ENCODE measurements around the gene TMA7. TPM values are rescaled to one million over a fixed set of nuclear protein-coding genes. Genes with fewer than 3 reads are reported as not detected.

Gene TMA7
- total RNA-seq, 2 donors from 2014 or later = 181 to 328 TPM

DNA sequence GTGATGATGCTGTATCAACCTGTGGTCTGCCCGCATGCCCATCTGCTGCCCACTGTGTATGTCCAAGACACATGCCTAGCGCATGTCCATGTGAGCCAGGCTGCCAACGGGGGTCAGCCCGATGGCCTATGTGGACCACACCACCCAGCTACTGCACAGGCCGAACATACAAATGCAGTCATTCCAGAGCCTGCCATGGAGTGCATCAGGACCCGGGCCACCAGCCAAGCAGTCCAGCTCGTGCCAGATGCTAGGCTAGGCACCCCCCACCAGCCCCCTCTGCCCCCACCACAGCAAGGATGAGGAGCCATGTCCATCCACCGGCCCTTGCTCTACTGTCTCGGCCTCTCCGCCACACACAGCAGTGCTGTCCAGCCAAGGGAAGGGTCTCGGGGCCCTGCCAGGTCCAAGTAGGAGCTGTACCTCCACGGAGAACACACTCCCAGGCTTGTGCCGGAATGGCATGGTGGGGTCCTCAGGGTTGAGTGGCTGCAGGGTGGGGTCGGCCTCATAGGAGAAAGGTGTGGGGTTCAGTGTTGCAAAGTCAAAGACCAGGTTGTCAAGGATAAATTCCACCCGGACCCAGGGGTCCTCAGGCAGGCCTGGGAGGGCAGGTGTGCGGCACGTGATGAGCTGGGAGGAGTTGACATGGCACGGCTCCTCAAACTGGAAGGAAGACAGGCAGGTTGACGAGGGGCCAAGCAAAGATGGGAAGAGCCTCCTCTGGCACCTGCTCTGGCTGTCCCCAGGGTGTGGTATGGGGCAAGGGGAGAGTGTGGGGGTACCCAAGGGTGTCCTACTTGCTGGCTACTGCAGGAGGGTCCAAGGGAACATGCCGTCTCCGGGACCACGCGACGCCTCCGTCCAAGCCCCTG is 25.4 kb upstream of the TMA7 start:
- no peaks in the 10 kb centered on the region for H3K36me3 Mint-ChIP-seq (ENCODE audit: low read depth)
- no peaks in the 10 kb centered on the region for H3K9me3 Mint-ChIP-seq
- H3K4me1 Mint-ChIP-seq = no peaks in the 10 kb centered on the region
- H3K4me3 Mint-ChIP-seq = no peak overlapping the region
- H3K27me3 Mint-ChIP-seq = no peaks in the 10 kb centered on the region
- H3K27ac Mint-ChIP-seq = no peak overlapping the region
- ATAC-seq (replicated peaks) = no peak

DNA sequence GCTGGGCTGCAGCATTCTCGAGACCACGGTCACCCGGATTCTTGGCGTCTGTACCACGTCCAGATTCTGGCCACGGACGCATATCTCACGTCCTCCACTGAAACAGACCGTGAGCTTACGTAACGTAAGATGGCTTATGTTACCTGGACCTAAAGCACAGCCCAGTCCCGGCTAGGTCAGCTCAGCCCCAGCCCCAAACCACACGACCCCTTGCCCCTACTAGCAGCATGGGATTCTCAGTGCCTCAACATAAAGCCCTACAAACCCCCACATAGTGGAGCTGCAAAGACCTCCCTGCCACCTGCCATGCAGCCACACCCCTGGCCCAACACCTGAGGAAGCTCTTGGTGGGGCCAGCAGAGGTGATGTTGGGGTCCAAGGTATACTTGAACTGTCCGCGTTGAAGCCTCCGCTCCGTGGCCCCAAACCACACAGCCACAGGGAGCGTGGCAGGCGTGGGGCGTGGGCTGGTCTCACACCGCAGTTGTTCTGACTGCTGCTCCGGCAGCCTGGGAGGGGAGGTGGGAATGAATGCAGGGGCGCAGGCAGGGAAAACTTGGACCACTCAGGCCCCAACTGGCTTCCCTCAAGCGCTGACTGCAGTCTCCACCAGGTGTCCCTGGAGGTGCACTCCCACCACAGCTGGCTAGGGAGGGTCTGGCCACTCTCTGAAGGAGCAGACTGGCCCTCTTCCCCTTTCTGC is 24.7 kb upstream of the TMA7 start:
- Mint-ChIP-seq H3K4me1 (no peaks in the 10 kb centered on the region), H3K4me3 (no peak overlapping the region), H3K9me3 (no peaks in the 10 kb centered on the region), H3K27ac (no peak overlapping the region), H3K36me3 (ENCODE audit: low read depth) (no peaks in the 10 kb centered on the region), H3K27me3 (no peaks in the 10 kb centered on the region)
- ATAC-seq (replicated peaks) = no peak

DNA sequence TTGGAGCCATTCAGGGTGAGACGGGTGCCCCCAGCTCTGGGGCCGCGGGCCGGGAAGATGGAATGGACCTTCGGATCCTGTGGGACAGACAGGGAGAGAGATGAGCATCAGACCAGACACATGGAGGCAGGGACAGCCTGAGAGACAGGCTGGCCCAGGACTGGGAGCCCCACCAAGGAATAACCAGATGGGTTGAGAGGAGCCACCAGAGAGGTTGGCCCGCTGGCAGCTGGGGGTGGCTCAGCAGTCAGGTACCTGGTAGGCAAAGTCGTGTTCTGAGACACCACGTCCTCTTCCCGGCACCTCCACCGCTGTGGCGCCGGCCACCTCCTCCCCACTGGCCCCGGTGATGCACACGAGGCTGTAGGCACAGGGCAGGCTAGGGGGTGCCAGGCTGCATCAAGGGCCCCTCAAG is 24.0 kb upstream of the TMA7 start:
- ATAC-seq (replicated peaks) = no peak
- no peaks in the 10 kb centered on the region for H3K36me3 Mint-ChIP-seq (ENCODE audit: low read depth)
- H3K4me3 Mint-ChIP-seq = no peak overlapping the region
- H3K4me1 Mint-ChIP-seq = no peaks in the 10 kb centered on the region
- no peak overlapping the region for H3K27ac Mint-ChIP-seq
- no peaks in the 10 kb centered on the region for H3K27me3 Mint-ChIP-seq
- H3K9me3 Mint-ChIP-seq = no peaks in the 10 kb centered on the region

DNA sequence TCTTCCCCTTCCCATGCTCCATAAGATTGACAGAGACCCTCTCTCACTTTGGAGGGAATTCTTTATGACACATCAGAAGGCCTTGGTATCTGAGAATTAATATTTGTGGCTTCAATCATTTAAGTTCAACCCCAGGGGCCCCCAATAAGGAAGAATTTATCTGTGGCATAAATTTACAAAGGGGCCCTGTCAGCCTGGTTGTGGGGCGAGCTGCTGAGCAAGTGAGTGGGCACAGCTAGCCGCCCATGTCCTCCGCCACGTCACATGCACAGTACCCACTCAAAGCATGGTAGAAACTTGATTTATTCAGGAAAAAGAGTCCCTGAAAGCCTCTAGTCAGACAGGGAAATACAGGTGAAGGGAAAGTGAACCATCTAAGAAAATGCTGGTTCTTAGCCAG is 23.5 kb upstream of the TMA7 start:
- no peaks in the 10 kb centered on the region for H3K4me1 Mint-ChIP-seq
- no peak for ATAC-seq (replicated peaks)
- no peaks in the 10 kb centered on the region for H3K9me3 Mint-ChIP-seq
- H3K36me3 Mint-ChIP-seq (ENCODE audit: low read depth) = no peaks in the 10 kb centered on the region
- no peak overlapping the region for H3K4me3 Mint-ChIP-seq
- no peak overlapping the region for H3K27ac Mint-ChIP-seq
- no peaks in the 10 kb centered on the region for H3K27me3 Mint-ChIP-seq

DNA sequence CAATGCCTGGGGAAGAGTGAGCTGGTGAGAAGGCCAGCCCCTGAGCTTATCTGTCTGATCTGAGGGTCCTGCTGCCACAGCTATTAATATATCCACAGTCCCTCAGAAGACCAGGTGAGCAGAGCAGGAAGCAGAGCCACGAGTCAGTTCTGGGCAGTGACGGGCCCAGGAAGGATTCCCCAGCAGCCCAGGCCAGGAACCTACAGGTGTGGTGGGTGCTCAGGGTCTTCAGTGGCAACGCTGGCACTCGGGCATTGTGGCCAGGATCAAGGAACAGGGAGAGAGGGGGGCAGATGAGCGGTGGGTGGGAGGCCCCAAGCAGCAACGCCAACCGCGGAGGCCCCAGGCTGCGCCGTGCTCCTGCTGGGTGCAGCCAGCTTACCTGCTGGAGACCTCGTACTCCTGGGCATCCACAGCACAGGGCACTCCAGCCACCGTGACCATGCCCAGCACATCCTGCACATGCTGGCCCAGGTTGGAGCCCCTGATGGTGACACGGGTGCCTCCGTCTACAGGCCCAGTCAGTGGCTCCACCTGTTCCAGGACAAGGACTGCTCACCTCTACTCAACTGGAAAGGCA is 22.4 kb upstream of the TMA7 start:
- H3K36me3 Mint-ChIP-seq (ENCODE audit: low read depth) = no peaks in the 10 kb centered on the region

DNA sequence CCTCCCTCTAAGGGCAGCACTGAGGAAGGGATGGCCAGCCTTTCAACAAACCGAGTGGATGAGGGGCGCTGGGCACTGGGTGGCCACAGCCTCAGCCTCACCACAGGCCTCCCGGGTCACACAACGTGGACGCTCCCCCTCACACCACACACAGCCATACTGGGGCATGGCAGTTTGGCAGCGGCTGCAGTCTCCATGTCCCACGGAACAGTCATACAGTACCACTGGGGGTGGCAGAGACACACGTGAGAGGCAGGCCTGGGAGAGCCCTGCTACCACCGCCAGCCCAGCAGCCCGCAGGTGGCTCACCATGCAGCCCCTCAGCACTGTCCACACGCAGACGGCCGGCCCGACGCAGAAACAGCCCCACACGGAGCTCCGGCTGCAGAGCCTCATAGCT is 21.9 kb upstream of the TMA7 start:
- H3K4me1 Mint-ChIP-seq = no peaks in the 10 kb centered on the region
- no peak overlapping the region for H3K4me3 Mint-ChIP-seq
- no peaks in the 10 kb centered on the region for H3K27me3 Mint-ChIP-seq
- H3K36me3 Mint-ChIP-seq (ENCODE audit: low read depth) = no peaks in the 10 kb centered on the region
- no peak for ATAC-seq (replicated peaks)
- no peaks in the 10 kb centered on the region for H3K9me3 Mint-ChIP-seq
- no peak overlapping the region for H3K27ac Mint-ChIP-seq

More for the DNA sequence above, 22.4 kb upstream of the TMA7 start:
- no peak overlapping the region for H3K27ac Mint-ChIP-seq
- no peak for ATAC-seq (replicated peaks)
- H3K4me1 Mint-ChIP-seq = no peaks in the 10 kb centered on the region
- no peak overlapping the region for H3K4me3 Mint-ChIP-seq
- no peaks in the 10 kb centered on the region for H3K27me3 Mint-ChIP-seq
- no peaks in the 10 kb centered on the region for H3K9me3 Mint-ChIP-seq

DNA sequence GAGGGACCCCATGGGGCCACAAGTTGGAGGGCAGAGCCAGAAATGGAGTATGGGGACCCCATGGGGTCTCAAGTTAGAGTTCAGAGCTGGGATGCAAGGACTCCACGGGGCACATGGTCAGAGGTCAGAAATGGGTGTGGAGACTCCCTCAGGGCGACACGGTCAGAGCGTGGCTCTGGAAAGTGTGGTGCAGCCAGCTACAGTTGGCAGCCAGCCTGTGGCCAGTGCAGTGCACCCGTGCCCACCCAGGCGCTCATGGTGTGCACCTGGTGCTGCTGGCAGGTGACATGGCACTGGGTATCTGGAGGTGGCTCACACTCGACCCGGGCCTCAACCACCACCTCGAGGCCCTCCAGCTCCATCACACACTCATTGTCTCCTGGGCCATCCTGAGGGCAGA is 21.4 kb upstream of the TMA7 start:
- Mint-ChIP-seq H3K36me3 (ENCODE audit: low read depth) (no peaks in the 10 kb centered on the region), H3K4me1 (no peaks in the 10 kb centered on the region), H3K9me3 (no peaks in the 10 kb centered on the region), H3K4me3 (no peak overlapping the region), H3K27ac (no peak overlapping the region), H3K27me3 (no peaks in the 10 kb centered on the region)
- no peak for ATAC-seq (replicated peaks)

DNA sequence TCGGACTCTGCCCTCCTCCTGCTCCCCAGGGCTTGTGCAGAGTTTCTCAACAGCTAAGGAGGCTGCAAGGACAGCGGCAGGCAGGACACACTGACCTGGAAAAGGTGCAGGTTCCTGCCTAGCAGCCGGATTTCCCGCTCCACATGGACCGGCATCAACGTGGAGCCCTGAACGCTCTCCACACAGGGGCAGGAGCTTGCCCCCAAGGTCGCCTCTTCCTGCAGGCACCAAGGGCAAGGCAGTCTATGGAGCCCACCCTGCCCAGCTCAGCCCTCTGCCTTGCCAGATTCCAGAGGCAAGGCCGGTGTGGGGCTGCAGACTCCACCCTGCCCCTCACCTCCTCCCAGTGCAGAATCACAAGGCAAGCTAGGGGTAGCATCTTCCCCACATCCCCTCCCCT is 20.9 kb upstream of the TMA7 start:
- Mint-ChIP-seq H3K4me1 (no peaks in the 10 kb centered on the region), H3K9me3 (no peaks in the 10 kb centered on the region), H3K27me3 (no peaks in the 10 kb centered on the region), H3K4me3 (no peak overlapping the region), H3K27ac (no peak overlapping the region), H3K36me3 (ENCODE audit: low read depth) (no peaks in the 10 kb centered on the region)
- ATAC-seq (replicated peaks) = no peak

DNA sequence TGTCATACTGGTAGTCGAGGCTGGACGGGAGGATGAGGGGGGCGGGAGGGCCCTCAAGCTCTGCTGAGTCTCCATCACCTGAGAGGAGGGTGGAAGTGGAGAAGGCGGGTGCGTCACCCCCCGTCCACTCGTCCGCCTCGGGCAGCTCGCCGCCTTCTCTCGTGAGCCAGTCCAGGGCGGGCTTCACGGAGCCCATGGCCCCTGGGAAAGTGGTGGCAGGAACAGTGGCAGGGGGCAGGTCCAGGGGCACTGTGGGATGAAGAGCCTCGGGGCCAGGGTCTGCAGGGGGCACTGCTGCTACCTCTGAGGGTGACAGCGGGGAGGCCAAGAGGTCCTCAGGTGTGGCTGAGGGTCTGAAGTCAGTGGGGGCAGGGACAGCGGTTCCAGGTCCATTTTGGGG is 20.5 kb upstream of the TMA7 start:
- no peak overlapping the region for H3K4me3 Mint-ChIP-seq
- ATAC-seq (replicated peaks) = no peak
- no peaks in the 10 kb centered on the region for H3K36me3 Mint-ChIP-seq (ENCODE audit: low read depth)
- H3K4me1 Mint-ChIP-seq = no peaks in the 10 kb centered on the region
- H3K27ac Mint-ChIP-seq = no peak overlapping the region
- no peaks in the 10 kb centered on the region for H3K27me3 Mint-ChIP-seq
- no peaks in the 10 kb centered on the region for H3K9me3 Mint-ChIP-seq

DNA sequence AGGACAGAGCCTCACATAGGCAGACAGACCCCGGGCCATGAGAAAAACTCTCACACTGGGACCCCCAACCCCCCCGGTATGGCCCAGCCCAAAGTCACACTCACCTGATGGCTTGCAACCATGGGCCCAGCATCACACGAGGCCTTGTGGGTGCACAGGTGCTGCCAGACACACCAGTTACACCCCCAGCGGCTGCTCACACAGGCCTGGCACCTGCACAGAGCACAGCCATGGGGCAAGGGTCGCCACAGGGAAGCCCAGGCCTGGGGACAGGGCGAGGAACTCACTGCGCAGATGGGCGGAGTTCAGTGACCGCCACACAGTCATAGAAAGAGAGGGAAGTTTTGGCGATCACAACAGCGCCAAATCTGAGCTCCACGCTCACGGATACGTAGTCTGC is 19.5 kb upstream of the TMA7 start:
- ATAC-seq (replicated peaks) = no peak
- H3K36me3 Mint-ChIP-seq (ENCODE audit: low read depth) = no peaks in the 10 kb centered on the region
- no peaks in the 10 kb centered on the region for H3K4me1 Mint-ChIP-seq
- no peak overlapping the region for H3K4me3 Mint-ChIP-seq
- no peaks in the 10 kb centered on the region for H3K9me3 Mint-ChIP-seq
- H3K27me3 Mint-ChIP-seq = no peaks in the 10 kb centered on the region
- no peak overlapping the region for H3K27ac Mint-ChIP-seq

DNA sequence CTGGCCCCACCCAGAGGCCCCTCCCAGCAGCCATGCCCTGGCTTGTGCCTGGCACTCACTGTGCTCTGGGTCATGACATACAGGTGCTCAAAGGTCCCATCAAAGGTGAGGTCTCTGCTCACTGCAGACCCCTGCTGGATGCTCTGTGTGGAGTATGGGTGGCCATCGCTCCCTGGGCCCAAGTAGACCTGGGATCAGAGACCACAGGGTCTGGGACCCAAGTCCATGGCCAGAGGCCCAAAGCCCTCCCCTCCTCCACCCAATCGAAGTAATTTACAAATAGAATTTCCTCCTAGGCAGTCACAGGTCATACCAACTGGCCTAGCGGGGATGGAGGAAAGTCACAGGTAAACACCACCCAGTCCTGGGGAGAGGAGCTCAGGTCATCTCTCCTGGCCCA is 17.8 kb upstream of the TMA7 start:
- H3K9me3 Mint-ChIP-seq = no peaks in the 10 kb centered on the region
- no peaks in the 10 kb centered on the region for H3K36me3 Mint-ChIP-seq (ENCODE audit: low read depth)
- no peak overlapping the region for H3K4me3 Mint-ChIP-seq
- H3K27me3 Mint-ChIP-seq = no peaks in the 10 kb centered on the region
- no peaks in the 10 kb centered on the region for H3K4me1 Mint-ChIP-seq
- no peak overlapping the region for H3K27ac Mint-ChIP-seq
- no peak for ATAC-seq (replicated peaks)

DNA sequence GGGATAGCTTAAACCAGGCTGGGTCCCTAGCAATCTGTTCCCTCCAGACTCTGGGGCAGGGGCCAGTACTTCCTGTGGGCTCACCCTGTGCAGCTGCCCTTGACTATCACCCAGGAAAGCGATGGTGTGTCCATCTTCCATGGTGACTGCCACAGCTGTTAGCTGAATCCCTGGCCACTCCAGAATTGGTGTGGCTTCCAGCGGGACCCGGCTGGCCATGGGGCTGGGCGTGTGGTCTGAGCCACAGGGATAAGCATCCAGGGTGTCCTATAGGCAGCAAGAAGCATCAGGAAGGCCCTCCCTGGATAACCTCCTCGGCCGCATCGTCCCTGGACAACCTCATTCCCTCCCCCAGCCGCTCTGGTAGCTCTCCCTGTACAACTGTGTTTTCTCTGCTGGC is 17.4 kb upstream of the TMA7 start:
- Mint-ChIP-seq H3K4me3 (no peak overlapping the region), H3K27ac (no peak overlapping the region), H3K36me3 (ENCODE audit: low read depth) (no peaks in the 10 kb centered on the region), H3K27me3 (no peaks in the 10 kb centered on the region), H3K4me1 (no peaks in the 10 kb centered on the region), H3K9me3 (no peaks in the 10 kb centered on the region)
- no peak for ATAC-seq (replicated peaks)

DNA sequence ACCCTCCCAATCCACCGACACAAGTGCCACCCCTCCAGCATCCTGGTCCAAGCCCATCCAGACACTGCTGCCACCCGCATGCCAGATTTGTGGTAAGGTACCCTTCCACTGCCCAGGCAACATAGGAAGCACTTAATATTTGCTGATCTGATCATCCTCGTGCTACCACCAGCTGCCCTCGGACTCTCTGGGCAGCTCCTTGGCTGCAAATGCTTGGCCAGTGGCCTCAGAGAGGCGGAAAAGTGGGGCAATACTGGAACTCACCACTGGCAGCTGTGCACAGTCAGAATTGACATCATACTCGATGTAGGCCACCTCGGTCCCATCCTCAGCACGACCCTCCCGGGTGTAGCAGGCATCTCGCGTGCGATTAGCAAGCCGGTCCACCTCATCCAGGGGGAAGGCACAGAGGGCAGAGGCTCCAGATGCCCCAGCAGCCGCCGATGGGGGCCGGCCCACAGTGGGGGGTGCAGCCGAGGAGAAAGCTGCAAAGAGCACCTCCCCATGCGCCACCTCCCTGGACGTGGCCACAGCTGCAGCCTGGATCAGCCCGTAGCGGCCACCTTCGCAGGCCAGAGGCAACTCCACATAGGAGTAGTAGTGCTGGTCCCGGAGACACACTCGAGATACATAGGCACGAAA is 16.7 kb upstream of the TMA7 start:
- no peak for ATAC-seq (replicated peaks)
- Mint-ChIP-seq H3K4me1 (no peaks in the 10 kb centered on the region), H3K9me3 (no peaks in the 10 kb centered on the region), H3K27ac (no peak overlapping the region), H3K27me3 (no peaks in the 10 kb centered on the region), H3K4me3 (no peak overlapping the region), H3K36me3 (ENCODE audit: low read depth) (no peaks in the 10 kb centered on the region)

DNA sequence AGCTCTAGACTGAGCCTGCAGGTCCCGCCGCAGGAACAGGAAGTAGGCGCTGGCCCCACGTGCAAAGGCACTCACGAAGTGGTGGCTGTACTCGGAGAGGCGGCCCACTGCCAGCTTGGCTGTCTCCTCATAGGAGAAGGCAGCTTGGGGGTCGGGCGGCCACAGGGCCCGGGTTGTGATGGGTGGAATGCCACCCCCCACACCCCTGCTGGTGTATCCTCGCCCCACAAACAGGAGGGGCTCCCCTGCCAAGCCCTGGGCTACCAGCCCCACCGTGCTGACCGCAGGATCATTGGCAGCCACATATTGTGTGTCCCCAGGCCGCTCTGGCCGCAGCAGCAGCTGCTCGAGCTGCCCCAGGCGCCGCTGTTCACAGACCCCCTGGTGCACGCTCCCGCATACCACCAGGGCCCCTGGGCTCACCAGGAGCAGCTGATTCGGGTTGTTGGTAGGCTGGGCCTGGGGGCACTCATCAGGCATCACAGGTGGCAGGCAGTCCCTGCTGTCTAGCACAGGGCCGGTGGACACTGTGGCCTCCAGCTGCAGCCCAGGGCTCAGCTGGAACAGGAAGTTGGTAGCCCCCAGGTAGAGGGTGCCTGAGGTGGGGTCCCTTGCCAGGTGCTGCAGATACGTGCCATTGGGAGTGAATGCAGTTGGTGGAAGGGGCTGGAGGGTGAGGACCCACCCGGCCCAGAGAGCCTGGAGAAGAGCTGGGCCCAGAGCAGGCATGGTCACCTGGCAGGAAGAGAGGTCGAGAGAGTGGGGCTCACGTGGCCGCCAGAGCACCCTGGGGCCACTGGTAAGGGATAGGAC is 16.0 kb upstream of the TMA7 start:
- Mint-ChIP-seq H3K4me1 (no peaks in the 10 kb centered on the region), H3K27ac (peak overlapping the region; percentile 50), H3K36me3 (ENCODE audit: low read depth) (no peaks in the 10 kb centered on the region), H3K9me3 (no peaks in the 10 kb centered on the region), H3K4me3 (no peak overlapping the region), H3K27me3 (no peaks in the 10 kb centered on the region)
- ATAC-seq (replicated peaks) = no peak
